GM20431 (cell line): ENCODE data around the gene SLC25A29.
"Not testable (repeated sequence)": the region's sequence is repeated elsewhere in the genome, so short reads cannot be mapped to it uniquely, and the experiment has no call there.

Experiments used
- in situ Hi-C: fragments of 300-500 bp; cut with MseI, MboI; formaldehyde crosslinking; loops from one replicate; pipeline ENCODE4 v1.15.0; 2020; ENCODE audit warnings: low sequenced_read_pairs; ENCODE audit not compliant: unreplicated experiment

SLC25A29 gene

DNA sequence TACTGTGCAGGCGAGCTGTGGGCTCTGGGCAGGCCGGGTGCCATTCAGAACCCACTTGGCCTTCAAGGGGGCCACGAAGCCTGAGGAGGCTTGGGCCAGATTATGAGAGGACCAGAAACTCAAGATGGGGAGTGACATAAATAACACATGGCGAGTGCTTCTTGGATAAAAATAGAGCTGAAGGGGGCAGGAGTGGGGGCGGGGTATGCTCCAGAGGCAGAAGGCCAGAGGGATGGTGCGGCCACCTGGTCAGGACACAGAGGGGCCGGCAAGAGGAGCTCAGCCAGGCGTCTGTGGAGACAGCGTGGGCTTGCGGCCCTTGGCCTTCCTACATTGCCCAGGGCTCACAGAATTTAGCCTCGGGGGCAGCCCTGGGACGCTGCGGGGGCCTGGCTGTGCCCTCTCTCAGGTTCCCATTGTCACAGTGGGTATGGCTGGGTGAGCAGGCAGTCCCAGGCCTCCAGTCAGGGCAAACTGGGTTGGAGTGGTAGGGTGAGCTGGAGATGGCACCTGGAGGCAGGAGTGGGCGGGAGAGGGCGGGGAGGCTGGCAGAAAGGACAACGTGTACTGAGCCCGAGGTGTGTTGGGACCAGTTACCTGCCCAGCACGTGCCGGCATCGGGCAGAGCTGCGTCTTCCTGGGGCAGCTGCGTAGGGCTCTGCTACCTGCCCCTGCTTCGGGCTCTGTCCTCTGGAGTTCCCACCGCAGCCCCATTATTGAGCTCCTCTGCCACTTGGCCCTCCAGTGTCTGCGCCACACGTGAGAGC, 7.4 kb upstream of the SLC25A29 start:
- in situ Hi-C loops: no loop called here

DNA sequence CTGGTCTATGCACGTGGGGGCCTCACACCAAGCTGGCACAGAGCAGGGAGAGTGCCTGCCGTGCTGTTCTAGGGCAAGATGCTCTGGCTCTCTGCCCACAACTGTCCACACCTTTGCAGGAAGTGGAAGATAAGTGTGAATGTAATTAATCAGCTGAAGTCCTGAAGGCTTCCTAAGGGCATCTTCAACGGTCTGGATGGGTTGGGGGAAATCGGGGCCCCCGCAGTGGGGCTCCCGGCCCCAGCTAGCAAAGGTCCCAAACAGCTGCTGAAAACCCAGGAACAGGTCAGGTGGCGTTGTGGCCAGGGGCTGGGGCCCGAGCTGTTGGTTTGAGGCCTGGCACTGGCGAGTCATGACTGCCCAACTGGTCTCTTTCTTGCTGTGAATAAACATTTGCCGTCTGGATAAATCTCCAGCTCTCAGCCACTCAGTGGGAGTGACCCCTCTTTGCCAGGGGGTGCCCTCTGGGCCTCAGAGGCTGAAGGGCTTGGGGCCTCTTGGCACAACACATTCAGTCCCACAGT, 6.7 kb upstream of the SLC25A29 start:
- in situ Hi-C loops: no loop called here

DNA sequence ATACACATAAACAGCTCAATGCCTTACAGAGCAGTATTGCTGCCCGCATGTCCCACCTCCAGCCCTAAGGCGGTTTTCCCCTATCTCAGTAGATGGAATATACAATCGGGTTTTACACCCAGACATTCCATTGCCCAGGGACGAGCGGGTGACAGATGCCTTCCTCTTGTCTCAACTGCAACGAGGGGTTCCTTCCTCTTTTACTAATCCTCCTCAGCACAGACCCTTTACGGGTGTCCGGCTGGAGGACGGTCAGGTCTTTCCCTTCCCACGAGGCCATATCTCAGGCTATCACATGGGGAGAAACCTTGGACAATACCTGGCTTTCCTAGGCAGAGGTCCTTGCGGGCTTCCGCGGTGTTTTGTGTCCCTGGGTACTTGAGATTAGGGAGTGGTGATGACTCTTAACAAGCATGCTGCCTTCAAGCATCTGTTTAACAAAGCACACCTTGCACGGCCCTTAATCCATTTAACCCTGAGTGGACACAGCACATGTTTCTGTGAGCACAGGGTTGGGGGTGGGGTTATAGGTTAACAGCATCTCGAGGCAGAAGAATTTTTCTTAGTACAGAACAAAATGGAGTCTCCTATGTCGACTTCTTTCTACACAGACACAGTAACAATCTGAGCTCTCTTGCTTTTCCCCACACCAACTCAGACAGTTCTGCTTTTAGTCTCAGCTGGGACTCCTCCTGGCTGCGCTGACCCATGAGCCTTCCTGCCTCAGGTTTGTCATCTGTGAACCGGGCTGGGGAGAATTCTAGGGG, 6.0 kb upstream of the SLC25A29 start:
- in situ Hi-C loops: not testable (repeated sequence)

DNA sequence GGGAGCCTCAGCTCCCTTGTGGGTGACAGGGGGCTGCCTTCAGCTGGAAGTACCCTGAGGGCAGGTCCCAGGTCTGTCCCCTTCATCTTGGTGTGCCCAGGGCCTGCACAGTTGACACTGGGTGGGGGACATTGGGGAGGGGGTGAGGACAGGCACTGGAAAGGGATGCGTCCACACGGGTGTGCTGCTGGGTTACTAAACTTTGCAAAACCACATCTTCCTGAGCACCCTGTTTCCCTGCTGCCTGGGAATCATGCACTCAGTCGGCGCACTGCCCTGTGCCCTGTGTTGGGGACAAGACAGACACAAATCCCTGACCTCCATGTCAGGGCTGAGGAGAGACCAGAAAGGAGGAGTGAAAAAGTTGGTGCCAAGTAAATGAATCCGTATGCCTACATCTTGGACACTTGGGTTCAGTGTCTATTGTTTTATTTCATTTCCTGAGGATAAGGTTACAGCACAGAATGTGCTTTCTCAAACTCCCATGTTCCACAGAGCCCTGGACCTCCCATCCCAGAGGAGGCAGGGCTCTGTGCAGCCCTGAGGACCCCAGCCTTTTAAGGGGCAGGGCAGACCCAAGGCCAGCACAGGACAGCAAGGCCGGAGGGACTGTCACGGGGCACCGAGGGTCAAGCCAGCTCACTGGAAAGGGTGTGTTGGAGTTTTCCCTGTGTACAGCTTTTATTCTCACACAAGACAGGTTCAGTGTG, 2.9 kb upstream of the SLC25A29 start:
- in situ Hi-C loops: no loop called here

DNA sequence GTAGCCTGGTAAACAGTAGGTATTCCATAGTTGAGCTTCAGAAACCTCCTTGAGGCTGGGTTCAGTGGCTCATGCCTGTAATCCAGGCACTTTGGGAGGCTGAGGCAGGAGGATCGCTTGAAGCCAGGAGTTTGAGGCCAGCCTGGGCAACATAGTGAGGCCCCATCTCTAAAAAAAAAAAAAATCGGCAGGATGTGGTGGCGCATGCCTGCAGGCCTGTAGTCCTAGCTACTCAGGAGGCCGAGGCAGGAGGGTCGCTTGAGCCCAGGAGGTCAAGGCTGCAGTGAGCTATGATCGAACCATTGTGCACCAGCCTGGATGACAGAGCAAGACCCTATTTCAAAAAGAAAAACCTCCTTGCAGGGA, 2.2 kb upstream of the SLC25A29 start:
- in situ Hi-C loops: not testable (repeated sequence)

DNA sequence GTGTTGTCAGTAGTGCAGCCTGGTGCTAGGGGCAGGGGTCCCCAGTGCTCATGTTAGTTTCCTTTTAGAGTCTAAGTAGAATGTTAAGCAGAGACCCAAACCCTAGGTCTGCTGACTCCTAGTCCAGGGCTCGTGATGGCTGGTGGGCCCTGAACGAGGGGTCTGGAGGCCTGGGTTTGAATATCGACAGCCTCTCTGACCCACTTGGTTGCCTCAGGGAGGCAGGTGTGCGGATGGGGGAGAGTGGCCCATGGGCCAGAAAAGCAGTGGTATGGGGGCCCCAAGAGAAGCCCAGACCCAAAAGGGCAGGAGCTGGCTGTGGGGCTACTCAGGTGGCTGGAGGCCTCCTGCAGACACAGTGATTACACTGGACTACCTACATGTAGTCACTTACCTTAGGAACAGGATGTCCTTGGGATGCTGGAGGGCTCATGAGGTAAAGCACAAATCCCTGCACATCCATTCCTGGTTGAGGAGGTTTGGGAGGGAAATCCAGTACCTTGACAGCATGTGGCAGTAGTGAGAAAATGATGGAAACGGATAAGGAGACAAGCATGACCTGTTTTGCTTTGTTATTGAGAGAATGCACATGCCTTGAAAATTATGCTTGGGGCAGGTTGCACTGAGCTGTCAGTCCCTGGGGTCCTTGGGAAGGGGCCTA, 1.7 kb upstream of the SLC25A29 start:
- in situ Hi-C loops: no loop called here

DNA sequence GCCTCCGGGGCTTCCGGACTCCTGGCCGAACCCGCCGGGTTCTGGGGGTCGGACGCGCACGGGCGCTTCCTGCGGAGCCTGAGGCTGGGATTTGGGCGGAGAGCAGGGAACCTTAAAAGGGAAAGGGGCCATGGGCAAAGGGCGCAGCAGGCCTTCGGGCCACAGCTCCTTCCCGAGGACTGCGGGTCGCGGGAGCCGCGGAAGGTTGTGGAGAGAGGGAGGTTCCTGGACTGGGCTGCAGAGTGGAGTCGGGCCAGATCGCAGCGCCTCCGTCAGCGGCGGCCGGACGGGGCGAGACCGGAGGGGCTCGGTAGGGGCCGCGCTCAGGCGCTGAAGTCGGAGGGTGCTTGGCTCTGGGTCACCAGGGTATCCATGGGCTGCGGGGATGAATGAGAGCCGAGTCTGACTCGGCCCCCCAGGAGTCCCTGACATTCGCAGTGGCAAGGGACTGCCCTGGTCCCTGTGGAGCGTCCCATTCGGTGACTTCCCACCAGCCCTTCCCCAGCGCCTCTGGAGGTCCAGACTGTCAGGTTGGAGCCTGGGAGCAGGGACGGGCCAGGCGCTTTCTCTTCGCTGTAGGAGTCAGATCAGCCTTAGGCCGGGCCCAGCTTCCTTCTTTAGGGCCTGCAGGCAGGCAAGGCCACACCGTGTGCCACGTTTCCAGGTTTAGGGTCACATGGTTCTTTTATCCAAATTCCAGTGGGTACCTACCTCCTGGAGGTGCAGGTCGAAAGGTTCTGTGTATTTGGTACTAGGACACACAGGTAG, 938 bp upstream of the SLC25A29 start:
- in situ Hi-C loops: no loop called here

DNA sequence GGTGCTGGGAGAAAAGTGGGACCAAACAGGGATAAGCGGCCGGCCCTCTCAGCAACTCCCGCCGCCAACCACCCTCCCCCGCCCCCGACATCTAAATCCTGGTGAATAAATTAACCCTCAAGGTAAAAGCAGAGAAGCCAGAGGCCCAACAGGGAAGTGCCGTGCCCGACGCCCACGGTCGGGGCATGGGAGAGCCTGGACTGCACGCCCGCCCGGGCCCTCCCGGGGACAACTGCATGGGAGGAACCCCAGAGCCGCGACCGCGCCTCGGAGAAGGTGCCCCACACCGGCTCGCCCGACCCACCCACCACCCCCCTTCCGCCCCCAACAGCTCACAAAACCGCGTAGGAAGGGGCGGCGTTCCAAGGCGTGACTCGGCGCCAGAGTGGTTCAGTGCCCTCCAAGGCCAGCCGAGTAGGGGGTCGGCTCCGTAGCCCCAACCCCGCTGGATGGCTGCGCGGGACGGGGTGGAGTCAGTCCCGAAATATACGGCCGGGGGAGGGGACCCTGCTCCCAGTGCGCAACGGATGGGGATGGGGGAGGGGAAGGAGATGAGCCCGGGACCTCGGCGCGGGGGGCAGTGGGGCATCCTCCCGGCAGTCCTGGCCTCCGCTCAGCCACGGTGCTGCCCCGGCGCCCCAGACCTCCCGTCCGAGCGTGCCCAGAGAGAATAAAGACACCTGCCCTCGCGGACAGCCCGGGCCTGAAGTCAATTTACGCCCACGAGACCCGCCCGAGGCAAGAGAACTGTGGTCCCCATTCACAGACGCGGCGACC, 732 bp downstream of the SLC25A29 start:
- in situ Hi-C loops: no loop called here

DNA sequence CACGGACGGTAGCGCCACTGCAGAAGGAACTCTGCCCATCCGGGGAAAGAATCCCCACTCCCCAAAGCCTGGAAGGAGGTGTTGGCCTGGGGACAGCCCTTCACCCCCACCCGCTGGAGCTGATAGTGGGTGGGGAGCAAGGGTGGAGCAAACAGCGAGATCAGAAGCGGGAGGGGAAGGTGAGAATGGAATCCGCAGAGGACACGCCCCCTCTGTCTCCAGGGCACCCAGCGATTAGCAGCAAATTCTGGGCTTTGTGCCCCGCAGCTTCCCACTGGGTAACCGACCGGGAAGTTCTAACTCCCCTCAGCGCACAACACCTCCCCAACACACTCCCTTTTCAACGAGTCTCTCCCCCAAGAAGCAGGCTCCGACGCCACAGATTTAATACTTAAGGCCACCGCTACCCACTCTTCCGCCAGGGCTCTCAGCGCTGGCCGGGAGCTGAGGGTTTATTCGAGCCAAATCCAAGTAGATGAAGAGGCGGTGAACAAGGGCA, 1.4 kb downstream of the SLC25A29 start:
- in situ Hi-C loops: no loop called here

DNA sequence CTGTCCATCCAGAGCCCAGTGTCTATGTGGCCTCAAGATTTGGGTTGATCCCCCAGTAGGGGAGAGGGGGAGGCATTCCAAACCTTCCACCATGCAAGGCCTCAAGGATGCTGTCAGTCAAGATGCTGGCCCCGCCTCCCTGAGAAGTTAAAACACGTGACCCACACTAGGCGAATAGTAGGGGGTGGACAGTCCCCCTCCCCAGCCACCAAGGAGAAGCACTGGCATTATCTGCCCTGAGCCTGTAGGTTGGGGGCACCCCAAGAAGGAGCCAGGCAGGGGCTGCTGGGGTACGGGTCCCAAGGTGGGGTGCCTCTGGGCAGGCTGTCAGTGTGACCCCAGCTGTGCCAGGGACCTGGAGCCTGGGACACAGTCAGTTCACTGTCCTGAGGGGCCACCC, 2.3 kb downstream of the SLC25A29 start:
- in situ Hi-C loops: no loop called here

DNA sequence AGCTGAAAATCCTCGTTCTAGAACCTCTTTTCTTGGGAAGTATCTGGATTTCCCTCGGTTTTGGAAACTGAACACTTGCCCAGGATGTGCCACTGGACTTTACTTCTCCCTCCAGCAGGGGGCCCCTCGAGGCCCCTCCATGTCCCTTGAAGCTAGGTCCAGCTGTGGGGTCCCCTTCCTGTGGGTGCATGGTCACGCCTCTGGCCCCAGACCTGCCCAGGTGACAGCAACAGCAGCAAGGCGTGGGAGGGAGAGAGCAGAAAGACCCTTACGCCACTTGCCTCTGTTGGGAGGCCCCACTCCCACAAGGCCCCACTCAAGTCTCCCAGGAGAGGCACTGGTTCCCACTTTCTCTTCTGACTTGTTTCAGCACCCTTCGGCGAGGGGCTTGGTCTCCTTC, 3.1 kb downstream of the SLC25A29 start:
- in situ Hi-C loops: no loop called here

DNA sequence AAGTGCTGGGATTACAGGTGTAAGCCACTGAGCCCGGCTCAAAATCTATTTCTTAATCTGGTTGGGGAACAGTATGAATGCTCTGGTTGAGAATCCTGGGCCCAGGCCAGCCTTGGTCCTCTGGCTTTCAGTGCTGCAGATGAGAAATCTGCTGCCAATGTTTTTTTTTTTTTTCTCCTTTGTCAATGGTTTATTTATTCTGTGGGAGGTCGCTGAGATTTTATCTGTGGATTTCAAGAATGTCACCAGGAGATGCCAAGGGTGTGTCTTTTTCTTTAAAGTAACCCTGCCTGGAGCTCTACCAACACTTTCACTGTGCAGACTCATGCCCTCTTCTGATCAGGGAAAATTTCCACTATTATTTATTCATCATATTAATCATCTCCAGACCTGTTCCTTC, 3.6 kb downstream of the SLC25A29 start:
- in situ Hi-C loops: no loop called here

DNA sequence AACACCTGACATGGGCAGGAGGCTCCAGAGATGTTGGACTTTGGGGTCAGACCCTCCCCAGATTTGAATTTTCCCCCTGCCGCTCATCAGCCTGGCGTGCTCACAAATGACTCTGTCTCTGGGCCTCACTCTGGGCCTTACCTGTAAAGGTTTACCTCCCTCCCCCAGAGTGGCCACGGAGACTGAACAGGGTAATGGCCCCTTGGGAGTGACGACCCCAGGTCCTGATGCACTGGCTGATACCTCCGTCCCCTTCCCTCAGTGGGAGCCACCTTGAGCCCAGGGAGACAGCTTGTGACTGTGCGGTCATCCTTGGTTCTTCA, 7.0 kb downstream of the SLC25A29 start:
- in situ Hi-C loops: no loop called here

DNA sequence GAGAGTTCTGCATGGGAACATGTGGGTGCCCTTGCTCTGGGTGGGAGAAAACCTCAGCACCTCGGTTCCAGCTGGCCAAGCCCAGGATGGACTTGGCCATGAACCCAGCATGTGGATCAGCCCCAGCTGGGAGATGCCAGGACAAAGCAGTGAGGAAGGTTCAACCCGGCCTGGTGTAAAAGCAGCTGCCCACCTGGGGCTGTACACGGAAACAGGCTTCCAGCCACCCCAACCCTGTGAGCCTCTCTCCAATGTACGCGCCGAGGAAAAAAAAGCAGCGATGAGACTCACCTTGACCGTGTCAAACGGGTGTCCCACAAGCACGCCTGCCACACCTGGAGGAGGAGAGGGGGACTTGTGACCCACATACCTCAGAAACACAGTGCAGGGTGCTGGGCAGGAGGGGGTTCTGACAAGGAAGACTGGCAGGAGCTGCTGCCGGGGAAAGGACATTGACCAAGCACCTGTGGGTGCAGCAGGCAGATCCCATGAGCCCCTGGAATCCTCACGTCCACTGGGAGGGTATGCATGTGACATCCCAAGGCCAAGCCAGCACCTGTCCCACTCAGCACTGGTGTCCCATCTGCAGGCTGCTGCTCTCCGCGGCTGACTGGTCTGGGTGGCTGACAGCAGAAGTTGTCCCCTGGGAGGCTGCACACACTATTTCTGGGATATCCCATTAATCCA, 7.5 kb downstream of the SLC25A29 start:
- in situ Hi-C loops: no loop called here

DNA sequence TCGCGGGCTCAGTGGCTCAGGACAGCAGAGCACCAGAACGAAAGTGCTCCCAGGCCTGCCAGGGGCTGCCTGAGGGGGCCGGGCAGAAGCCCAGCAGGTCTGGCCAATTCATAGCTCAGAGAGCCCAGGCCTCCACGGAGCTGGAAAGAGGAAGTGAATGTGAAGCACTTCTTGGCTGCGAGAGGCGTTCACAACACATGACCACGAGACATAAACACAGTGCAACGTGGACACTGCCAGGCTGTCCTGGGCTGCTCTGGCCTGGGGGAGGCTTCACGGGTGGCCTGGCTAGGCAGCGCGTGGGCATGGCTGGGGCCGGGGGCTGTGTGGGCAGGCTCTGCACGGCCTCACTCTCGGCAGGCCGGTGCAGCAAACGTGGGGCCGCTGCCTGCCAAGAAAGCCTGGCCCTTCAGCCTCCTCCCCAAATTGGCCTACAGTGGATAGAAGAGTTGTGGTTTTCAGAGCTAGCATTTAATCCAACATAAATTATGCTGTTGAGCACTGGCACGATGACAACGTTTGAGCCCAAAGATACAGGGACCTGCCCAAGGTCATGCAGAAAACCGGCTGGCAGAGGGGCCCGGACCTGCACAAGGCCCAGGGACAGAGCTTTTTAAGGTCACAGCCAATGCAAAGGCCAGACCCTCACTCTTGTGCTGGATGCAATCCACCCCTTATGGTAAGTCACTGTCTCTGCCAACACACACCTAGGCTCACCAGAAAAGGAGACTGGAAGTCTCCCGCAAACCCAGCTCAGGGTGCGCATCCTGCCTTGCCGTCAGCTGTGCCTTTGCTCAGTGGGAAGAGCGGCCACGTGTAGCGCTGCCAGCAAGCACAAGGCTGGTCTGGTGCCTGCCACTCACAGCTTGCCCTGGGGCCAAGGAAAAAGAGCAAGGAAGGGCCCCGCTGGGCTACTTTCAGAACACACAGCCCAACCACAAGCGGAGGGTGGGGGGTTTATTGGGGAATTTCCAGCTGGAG, 8.6 kb downstream of the SLC25A29 start:
- in situ Hi-C loops: no loop called here

DNA sequence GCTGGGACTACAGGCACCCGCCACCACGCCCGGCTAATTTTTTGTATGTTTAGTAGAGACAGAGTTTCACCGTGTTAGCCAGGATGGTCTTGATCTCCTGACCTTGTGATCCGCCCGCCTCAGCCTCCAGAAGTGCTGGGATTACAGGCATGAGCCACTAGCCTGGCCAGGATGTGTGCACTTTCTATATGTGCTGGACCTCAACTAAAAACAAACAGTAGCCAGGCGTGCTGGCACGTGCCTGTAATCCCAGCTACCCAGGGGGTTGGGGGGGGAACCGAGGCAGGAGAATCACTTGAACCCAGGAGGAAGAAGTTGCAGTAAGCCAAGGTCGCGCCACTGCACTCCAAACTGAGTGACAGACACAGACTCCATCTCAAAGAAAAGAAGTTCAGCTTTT, 9.5 kb downstream of the SLC25A29 start:
- in situ Hi-C loops: not testable (repeated sequence)

DNA sequence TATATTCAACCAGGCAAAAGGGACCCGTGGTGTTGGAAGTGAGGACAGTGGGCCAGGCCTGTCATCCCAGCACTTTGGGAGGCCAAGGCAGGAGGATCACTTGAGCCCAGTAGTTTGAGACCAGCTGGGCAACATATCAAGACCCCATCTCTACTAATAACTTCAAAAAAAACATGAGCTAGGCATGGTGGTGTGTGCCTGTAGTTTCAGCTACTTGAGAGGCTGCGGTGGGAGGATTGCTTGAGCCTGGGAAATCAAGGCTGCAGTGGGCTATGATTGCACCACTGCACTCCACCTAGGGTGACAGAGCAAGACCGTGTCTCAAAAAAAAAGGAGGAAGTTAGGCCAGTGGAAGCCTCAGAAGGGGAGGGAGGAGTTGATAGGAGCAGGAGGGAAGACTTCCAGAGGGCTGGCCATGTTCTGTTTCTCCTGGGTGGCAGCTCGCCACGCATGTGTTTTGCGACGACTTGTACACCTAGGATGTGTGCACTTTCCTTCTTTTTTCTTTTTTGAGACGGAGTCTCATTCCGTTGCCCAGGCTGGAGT, 10.1 kb downstream of the SLC25A29 start:
- in situ Hi-C loops: no loop called here
